ENCODE data around the gene CDH8.

The CDH8 gene

GRCh38 chr16:62018301-62019060 is 17.8 kb downstream of the CDH8 start:
- Histone ChIP-seq H3K79me2 (ENCODE audit: insufficient read depth, low read length) (no peaks in the 10 kb centered on the region), H4K20me1 (ENCODE audit: low read depth, low read length) (no peaks in the 10 kb centered on the region), H3K4me3 (ENCODE audit: insufficient read depth, low read length, poor library complexity, severe bottlenecking) (no peak overlapping the region), H3K36me3 (ENCODE audit: low read length) (no peaks in the 10 kb centered on the region), H3K9ac (ENCODE audit: low read length) (no peak overlapping the region), H3K27ac (ENCODE audit: low read depth, low read length) (no peak overlapping the region), H3F3A (ENCODE audit: insufficient read depth) (no peaks in the 10 kb centered on the region), H3K9me2 (replicated peaks; ENCODE audit: insufficient read depth, low read length) (no peaks in the 10 kb centered on the region), H2AFZ (ENCODE audit: low read depth, low read length, severe bottlenecking) (no peak overlapping the region), H3K4me2 (ENCODE audit: low read depth, low read length, poor library complexity, severe bottlenecking) (no peak overlapping the region), H3K27me3 (ENCODE audit: low read length) (no peaks in the 10 kb centered on the region), H3K9me3 (ENCODE audit: insufficient read depth, low read length) (no peaks in the 10 kb centered on the region)
- TF ChIP-seq EZH2phosphoT487 (conservative IDR thresholded peaks at IDR 0.05; ENCODE audit: low read length) (no peak), CTCF (IDR thresholded peaks at IDR 0.05; ENCODE audit: insufficient read depth, low read length, poor library complexity, severe bottlenecking) (no peak)

GRCh38 chr16:62014319-62014923 is 21.8 kb downstream of the CDH8 start:
- Histone ChIP-seq H4K20me1 (ENCODE audit: low read depth, low read length) (no peaks in the 10 kb centered on the region), H2AFZ (ENCODE audit: low read depth, low read length, severe bottlenecking) (no peak overlapping the region), H3K36me3 (ENCODE audit: low read length) (no peaks in the 10 kb centered on the region), H3K4me2 (ENCODE audit: low read depth, low read length, poor library complexity, severe bottlenecking) (no peak overlapping the region), H3F3A (ENCODE audit: insufficient read depth) (no peaks in the 10 kb centered on the region), H3K27ac (ENCODE audit: low read depth, low read length) (no peak overlapping the region), H3K9ac (ENCODE audit: low read length) (no peak overlapping the region), H3K27me3 (ENCODE audit: low read length) (no peaks in the 10 kb centered on the region), H3K9me3 (ENCODE audit: insufficient read depth, low read length) (no peaks in the 10 kb centered on the region), H3K9me2 (replicated peaks; ENCODE audit: insufficient read depth, low read length) (no peaks in the 10 kb centered on the region), H3K4me3 (ENCODE audit: insufficient read depth, low read length, poor library complexity, severe bottlenecking) (no peak overlapping the region), H3K79me2 (ENCODE audit: insufficient read depth, low read length) (no peaks in the 10 kb centered on the region)
- no peak for TF ChIP-seq EZH2phosphoT487 (conservative IDR thresholded peaks at IDR 0.05; ENCODE audit: low read length)
- TF ChIP-seq CTCF (IDR thresholded peaks at IDR 0.05; ENCODE audit: insufficient read depth, low read length, poor library complexity, severe bottlenecking), result no peak

GRCh38 chr16:62010186-62010585 is 26.1 kb downstream of the CDH8 start:
- Histone ChIP-seq H3K79me2 (ENCODE audit: insufficient read depth, low read length) (no peaks in the 10 kb centered on the region), H3K27ac (ENCODE audit: low read depth, low read length) (no peak overlapping the region), H3K9me2 (replicated peaks; ENCODE audit: insufficient read depth, low read length) (no peaks in the 10 kb centered on the region), H3K9me3 (ENCODE audit: insufficient read depth, low read length) (no peaks in the 10 kb centered on the region), H3F3A (ENCODE audit: insufficient read depth) (no peaks in the 10 kb centered on the region), H3K4me3 (ENCODE audit: insufficient read depth, low read length, poor library complexity, severe bottlenecking) (no peak overlapping the region), H3K27me3 (ENCODE audit: low read length) (no peaks in the 10 kb centered on the region), H3K36me3 (ENCODE audit: low read length) (no peaks in the 10 kb centered on the region), H3K4me2 (ENCODE audit: low read depth, low read length, poor library complexity, severe bottlenecking) (no peak overlapping the region), H3K9ac (ENCODE audit: low read length) (no peak overlapping the region), H2AFZ (ENCODE audit: low read depth, low read length, severe bottlenecking) (no peak overlapping the region), H4K20me1 (ENCODE audit: low read depth, low read length) (no peaks in the 10 kb centered on the region)
- TF ChIP-seq EZH2phosphoT487 (conservative IDR thresholded peaks at IDR 0.05; ENCODE audit: low read length), result no peak

- H3K27me3 ChIP-seq (ENCODE audit: low read length), result no peaks in the 10 kb centered on the region
- no peaks in the 10 kb centered on the region for H3K79me2 ChIP-seq (ENCODE audit: insufficient read depth, low read length)
- TF ChIP-seq EZH2phosphoT487 (conservative IDR thresholded peaks at IDR 0.05; ENCODE audit: low read length) (no peak), CTCF (IDR thresholded peaks at IDR 0.05; ENCODE audit: insufficient read depth, low read length, poor library complexity, severe bottlenecking) (no peak)
- no peaks in the 10 kb centered on the region for H4K20me1 ChIP-seq (ENCODE audit: low read depth, low read length)
- no peaks in the 10 kb centered on the region for H3K36me3 ChIP-seq (ENCODE audit: low read length)
- no peaks in the 10 kb centered on the region for H3K9me2 ChIP-seq (replicated peaks; ENCODE audit: insufficient read depth, low read length)
- H3K4me3 ChIP-seq (ENCODE audit: insufficient read depth, low read length, poor library complexity, severe bottlenecking), result no peak overlapping the region
- no peaks in the 10 kb centered on the region for H3K9me3 ChIP-seq (ENCODE audit: insufficient read depth, low read length)
- no peak overlapping the region for H2AFZ ChIP-seq (ENCODE audit: low read depth, low read length, severe bottlenecking)
- no peak overlapping the region for H3K4me2 ChIP-seq (ENCODE audit: low read depth, low read length, poor library complexity, severe bottlenecking)
- no peaks in the 10 kb centered on the region for H3F3A ChIP-seq (ENCODE audit: insufficient read depth)
- H3K9ac ChIP-seq (ENCODE audit: low read length), result no peak overlapping the region
- no peak overlapping the region for H3K27ac ChIP-seq (ENCODE audit: low read depth, low read length)
Measured at GRCh38 chr16:61998460-61998859, 37.8 kb downstream of the CDH8 start.
